ENCODE results near the gene POR.

POR gene

GRCh38 chr7:75916685-75917634 lies 2.0 kb downstream of the POR start:
- DNase-seq (ENCODE audit: low spot score): no peak

DNA sequence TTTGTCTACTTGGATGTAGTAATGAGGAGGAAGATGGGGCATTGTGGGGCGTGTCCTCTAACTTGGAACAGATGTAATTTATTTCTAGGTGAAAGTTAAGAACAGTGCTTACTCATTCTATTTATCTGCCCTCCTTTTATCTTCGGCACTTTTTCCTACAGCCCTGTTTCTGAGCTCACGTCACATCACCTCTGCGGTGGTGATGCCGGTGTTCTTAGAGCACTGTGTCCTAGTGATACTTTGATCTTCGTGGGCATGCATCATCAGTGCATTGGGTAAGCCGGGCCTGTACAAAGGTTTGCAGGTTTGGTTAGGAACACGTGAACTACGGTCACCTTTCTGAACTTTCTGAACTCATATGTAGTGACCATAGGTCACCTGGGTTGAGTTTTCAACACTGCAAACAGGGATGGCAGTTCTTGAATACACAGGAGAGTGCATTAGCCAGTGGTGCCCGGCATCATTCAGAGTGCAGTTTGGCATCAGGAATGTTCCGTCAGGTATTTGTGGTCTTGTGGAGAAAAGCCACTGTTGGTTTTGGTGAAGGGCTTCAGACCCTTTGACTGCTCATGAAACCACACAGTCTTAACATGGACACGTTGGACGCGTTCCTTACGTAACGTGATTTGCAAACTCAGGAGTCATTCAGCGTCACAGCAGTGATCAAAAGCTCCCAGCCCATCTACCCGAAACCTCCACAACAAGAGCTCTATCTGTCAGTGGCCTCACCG lies 5.6 kb downstream of the POR start:
- peak; percentile 52 for DNase-seq (ENCODE audit: low spot score)

GRCh38 chr7:75921479-75921878 lies 6.5 kb downstream of the POR start:
- no peak for DNase-seq (ENCODE audit: low spot score)

DNA sequence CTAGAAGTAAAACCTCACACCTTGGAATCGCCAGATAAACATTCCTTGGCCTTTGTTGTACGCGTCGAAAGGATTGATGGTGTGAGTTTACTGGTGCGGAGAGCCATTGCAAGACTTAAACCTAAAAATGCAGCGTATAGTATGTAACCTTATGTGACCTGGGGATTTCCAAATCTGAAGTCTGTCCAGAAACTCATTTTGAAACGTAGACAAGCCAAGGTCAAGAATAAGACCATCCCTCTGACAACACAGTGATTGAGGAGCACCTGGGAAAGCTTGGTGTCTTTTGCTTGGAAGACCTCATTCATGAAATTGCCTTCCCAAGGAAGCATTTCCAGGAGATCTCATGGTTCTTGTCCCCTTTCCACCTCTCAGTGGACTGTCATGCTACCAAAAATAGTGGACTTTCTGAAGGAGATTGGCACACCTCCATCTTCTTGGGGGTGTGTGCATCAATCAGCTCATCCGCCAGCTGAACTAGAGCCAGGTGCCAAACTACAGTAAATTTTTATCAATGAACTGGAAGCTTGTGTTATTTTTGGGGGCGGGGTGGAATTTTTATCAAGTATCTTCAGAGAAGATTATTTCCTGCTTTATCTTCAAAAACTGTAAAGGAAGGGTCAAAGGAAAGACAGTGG lies 8.1 kb downstream of the POR start:
- DNase-seq (ENCODE audit: low spot score): no peak

DNA sequence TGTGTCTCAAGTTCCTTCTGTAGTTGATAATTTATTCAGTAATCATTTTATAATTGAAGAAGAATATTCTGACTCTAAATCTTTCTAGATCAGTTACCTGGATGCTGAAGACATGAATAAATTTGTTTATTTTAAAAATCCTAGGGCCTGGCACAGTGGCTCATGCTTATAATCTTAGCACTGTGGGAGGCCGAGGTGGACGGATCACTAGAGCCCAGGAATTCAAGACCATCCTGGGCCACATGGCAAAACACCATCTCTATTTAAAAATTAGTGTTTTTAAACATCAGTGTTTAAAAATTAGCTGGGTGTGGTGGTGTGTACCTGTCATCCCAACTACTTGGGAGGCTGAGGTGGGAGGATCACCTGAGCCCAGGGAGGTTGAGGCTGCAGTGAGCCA lies 9.3 kb downstream of the POR start:
- peak; percentile 59 for DNase-seq (ENCODE audit: low spot score)

DNA sequence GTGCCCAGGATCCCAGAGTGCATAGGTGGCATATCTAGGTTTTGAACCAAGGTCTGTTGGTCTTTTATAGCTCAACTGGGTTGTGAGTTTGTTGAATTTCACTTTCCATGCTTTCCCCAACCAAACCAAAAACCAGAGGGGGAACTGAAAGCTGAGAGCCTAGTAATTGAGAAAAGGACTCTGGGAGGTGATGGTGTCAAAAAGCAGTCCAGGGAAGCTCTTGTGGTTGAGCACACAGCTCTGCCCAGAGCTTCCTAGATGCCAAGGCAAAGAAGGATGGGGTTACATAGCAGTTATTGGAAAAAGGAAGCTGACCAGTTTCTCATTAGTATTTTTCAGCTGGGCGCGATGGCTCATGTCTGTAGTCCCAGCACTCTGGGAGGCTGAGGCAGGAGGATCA lies 9.9 kb downstream of the POR start:
- DNase-seq (ENCODE audit: low spot score): no peak

- no peak for DNase-seq (ENCODE audit: low spot score)
Observed at GRCh38 chr7:75925717-75926435, 10.9 kb downstream of the POR start.

DNA sequence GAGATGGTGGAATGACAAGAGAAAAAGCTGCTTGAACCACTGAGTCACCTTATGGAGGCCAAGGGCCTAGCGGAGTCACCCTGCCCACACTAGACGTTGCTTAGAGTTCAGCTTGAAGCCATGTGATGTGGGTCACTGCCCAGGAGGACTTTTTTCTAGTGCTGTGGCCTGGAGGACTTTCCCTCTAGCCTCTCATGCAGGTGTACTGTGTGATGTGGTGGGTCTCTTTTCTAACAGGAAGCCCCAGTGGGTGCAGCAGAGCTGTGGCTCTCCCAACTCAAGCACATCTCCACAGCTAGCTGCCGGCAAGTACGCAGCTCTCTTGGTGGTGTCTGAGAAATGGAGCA lies 13.6 kb downstream of the POR start:
- peak; percentile 57 for DNase-seq (ENCODE audit: low spot score)

DNA sequence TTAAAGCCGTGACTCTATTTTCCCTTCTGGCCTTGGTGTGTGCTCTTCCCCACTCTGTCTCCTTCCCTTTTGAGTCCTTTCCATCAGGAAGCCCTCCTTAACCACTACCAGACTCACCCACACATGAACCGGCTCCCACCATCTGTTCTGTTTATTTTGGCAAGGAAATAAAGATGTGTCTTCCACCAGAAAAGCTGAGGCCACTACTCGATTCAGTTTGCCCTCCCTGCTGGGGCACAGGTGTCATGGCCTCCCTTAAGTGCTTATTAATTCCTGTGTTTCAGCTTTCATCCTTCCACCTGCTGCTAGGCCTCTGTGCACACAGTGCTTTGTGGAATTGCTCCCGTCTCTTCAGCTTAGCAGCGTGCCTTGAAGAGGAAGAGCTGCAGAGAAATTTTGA lies 16.7 kb downstream of the POR start:
- no peak for DNase-seq (ENCODE audit: low spot score)

- DNase-seq (ENCODE audit: low spot score): peak; percentile 93
Observed at GRCh38 chr7:75937958-75938786, 23.2 kb downstream of the POR start.

- DNase-seq (ENCODE audit: low spot score): no peak
Observed at GRCh38 chr7:75938921-75939320, 24.0 kb downstream of the POR start.

- peak; percentile 90 for DNase-seq (ENCODE audit: low spot score)
Observed at GRCh38 chr7:75943864-75944263, 28.9 kb downstream of the POR start.

- no peak for DNase-seq (ENCODE audit: low spot score)
Observed at GRCh38 chr7:75944507-75944906, 29.6 kb downstream of the POR start.

DNA sequence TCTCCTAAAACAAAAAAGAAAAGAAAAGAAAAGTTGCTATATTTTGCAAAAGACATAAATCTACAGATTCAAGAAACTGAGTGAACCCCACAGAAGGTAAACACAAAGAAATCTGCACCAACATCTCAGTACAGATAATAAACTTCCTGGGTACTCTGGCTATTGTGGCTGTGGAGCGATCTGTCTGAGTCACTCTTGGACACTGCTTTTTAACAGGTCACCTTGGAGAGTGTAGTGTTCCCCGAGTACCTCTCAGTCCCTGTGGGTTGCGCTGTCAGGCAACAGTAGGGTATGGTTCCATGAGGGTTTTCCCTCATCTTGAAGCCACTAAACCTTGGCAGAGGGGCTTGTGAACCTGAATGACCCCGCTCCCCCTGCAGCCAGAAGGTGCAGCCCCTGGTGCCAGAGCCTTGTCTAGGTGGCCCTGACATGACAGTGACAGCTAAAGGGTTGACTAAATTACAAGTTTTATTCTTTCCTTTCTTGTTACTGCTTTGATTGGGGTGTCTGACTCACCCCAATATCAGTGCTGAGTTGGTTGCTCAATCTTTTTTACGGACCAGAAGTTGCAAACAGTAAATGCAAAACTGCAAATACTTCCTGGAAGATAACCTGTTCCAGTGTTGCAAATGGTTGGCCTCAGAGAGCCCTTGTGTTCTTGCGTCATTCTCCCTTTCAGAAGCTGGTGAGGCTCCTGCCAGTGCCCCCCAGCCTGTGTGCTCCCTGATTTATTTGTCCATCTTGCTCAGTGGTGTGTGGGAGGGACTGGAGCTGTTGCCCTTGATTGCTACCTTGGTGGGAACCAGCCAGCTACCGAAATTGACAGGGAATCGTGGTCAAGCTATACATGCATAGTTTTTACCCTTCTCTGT lies 30.6 kb downstream of the POR start:
- DNase-seq (ENCODE audit: low spot score): peak; percentile 66

DNA sequence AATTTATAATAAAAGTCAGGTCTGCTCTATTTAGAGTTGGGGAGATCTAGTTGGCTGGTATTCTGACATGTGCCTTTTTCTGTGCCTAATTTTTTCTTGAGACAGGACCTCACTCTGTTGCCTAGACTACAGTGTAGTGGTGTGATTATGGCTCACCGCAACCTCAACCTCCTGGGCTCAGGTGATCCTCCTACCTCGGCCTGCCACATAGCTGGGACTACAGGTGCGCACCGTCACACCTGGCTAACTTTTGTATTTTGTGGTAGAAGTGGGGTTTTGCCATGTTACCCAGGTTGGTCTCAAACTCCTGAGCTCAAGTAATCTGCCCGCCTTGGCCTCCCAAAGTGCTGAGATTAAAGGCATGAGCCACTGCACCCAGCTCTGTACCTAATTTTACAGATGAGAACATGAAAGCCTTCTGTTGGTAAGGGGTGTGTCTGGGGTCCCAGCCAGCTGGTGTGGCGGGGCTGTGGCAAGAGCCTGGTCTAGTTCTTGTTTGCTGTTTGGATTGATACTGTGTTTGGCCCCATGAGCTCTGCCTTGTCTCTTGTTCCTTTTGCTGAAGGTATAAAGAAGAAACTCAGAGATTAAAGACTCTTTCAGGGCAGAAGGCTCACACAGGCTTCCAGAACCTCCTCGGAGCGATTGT lies 31.4 kb downstream of the POR start:
- peak; percentile 71 for DNase-seq (ENCODE audit: low spot score)

DNA sequence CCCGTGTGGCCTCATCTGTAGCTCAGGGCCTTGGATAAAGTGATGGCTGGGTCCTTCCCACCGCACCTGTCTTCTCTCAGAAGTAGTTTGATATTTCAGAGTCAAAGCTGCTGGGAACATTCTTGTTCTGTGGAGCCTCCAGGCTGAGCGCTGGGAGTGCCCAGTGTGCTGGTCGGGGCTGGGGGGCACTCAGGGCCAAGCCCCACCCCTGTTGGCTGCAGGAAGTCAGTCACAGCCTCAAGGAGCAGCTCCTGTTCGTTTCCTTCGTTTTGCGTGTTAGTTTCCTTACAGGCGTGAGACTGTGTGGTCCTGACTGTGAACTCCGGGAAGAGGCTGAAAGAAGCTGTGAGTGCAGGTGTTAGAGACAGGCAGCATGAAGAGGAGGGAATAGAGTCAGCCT lies 33.2 kb downstream of the POR start:
- no peak for DNase-seq (ENCODE audit: low spot score)

GRCh38 chr7:75950111-75950681 lies 35.2 kb downstream of the POR start:
- no peak for DNase-seq (ENCODE audit: low spot score)

GRCh38 chr7:75951506-75951905 lies 36.6 kb downstream of the POR start:
- peak; percentile 89 for DNase-seq (ENCODE audit: low spot score)

- DNase-seq (ENCODE audit: low spot score): no peak
Observed at GRCh38 chr7:75953431-75953830, 38.5 kb downstream of the POR start.

Data from kidney tubule cell (primary cell).